Right forelimb (tissue), 1 donor: ENCODE data around the gene FBXO31.

ENCODE experiments used
- DNase-seq: peaks from one replicate; pipeline ENCODE4 v3.0.0-alpha.2; 2018

FBXO31 gene

DNA sequence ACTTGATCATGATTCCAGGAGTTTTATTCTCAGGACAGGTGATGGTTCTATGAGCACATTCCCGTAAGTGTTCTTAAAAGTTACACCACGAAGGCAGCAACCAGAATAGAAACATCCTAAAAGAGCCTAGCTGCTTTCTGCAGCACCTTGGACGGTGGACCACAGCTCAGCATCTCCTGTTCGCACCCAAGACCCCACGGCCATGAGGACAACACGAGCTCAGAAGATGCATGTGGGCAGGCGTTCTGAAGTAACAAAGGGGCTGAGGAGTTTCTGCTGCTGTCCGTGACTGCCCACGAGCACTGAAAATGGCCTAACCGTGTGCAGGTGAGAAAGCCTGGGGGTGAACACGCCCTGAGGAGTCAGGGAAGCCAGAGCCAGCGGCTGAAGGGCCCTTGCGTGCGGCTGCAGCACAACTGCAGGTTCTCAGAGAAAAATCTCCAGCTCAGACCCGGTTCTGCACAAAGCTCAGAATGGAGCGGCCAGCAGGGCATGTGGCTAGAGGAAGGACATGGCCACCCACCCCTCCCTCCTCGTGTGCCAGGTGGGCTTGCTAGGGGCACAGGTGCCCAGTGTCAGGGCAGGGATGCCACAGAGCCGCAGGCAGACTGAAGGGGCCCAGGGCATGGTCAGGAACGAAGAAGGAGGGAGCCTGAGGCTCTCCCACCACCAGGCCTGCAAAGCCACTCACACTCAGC is 55.6 kb downstream of the FBXO31 start:
- DNase-seq: no peak

- no peak for DNase-seq
Observed at GRCh38 chr16:87326151-87326571, 57.4 kb downstream of the FBXO31 start.

DNA sequence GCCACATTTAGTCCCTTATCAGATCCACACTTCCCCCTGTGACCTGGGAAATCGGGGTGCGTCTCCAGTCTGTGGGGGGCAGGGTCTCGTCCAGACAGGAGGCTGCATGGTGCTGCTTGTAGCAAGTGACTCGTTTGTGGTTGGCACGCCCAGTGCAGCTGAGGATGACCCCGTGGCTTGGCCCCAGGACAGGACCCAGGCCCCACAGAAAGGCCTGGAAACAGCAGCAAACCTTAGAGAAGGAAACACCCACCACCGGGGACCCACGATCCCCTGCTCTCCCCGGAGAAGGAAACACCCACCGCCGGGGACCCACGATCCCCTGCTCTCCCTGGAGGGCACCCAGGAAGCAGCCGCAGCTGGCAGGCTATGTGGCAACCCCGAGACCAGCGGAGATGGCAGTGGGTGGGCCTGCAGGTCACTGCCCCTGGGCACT is 58.1 kb downstream of the FBXO31 start:
- DNase-seq: no peak

- no peak for DNase-seq
Observed at GRCh38 chr16:87324411-87325275, 58.9 kb downstream of the FBXO31 start.

DNA sequence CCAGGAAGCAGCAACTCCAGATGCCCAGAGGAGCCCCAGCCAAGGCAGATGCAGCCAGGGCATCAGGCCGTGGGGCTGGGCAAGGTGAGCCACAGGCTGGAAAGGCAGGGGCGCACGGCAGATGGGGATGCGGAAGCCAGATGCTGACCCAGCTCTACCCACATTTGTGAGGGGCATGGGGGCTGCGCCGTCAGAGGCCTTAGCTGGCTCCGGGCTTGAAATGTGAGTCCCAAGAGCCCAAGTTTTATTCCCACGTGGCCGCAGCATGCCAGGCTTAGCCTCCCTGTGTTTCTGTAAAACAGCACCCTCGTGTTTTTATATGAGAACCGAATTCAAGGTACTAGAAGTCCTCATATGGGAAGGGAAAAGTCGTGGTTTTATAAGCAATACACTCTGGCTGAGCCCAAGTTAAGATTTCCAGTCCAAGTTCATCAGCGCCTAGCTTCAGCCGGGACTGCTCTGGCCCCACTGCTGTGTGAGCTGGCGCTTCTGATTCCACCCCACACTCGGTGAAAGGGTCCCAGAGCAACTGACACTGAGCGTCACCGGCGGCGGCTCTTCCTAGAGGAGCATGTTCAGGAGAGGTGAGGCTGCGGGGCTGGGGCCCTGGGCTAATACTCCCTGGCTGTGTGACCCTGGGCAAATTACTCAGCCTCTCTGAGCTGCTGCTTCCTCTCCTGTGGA is 59.7 kb downstream of the FBXO31 start:
- no peak for DNase-seq

- no peak for DNase-seq
Observed at GRCh38 chr16:87322833-87323726, 60.5 kb downstream of the FBXO31 start.

DNA sequence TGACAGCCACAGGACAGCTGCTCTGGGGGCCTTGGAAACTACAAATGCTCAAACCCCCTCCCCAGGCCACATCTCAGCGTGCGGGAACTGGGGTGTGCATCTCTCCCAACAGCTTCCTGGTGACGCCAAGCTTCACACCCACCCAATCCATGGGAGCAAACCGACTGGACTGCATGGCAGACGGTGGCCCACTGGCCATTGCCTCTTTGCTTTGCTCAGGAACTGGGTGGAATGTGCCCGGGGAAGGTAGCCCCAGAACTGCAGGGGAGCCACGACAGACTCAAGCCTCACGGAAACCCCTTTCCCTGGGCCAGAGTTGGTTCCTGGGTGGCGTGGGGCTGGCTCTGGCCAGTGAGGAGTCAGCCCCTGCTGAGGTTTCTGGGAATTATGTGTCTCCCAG is 61.2 kb downstream of the FBXO31 start:
- DNase-seq: no peak

DNA sequence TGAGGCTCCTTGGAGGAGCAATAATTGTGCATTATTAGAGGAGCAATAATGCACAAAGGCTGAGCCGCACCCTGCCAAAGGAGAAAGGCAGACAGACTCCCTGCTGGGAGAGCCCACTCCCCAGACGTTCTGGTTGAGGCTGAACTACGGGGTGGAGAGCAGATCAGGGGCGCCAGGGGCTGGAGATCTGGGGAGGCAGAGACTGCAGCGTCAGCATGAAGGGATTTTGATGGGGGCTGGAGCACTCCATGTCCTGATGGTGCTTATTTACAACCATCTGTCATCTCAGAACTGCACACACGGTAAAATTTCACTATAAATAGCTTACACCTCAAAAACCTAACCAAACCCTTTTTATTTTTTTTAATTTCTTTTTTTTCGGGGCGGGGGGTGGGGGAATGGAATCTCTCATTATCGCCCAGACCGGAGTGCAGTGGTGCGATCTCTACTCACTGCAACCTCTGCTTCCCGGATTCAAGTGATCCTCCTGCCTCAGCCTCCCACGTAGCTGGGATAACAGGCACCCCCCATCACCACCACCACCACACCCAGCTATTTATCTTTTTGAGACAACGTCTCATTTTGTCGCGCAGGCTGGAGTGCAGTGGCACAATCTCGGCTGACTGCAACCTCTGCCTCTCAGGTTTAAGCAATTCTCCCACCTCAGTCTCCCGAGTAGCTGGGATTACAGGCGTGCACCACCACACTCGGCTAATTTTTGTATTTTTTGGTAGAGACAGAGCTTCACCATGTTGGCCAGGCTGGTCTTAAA is 62.1 kb downstream of the FBXO31 start:
- DNase-seq: no peak

DNA sequence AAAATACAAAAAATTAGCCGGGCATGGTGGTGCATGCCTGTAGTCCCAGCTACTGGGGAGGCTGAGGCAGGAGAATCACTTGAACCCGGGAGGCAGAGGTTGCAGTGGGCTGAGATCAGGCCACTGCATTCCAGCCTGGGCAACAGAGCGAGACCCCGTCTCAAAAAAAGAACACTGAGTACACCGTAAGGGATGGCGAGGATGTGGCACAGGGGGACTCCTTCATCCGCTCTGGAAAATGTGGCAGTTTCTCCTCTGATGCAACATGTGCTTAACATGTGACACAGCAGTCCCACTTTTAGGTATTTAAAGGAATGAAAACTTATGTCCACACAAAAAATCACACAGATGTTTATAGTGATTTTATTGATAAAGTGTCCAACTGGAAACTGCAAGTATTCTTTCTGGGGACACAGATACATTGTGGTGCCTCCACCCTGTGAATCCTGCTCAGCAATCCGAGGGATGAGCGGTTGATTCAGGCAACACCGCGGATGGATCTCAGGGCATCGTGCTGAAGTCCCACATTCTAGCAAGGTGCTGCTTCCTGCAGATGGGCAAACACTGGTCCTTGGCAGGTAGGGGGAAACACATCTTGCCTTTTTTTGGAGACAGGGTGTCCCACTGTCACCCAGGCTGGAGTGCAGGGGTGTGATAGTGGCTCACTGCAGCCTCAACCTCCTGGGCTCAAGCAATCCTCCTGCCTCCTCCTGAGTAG is 62.9 kb downstream of the FBXO31 start:
- no peak for DNase-seq

- no peak for DNase-seq
Observed at GRCh38 chr16:87319997-87320491, 63.5 kb downstream of the FBXO31 start.

GRCh38 chr16:87319011-87319410 is 64.6 kb downstream of the FBXO31 start:
- no peak for DNase-seq

GRCh38 chr16:87317750-87318644 is 65.6 kb downstream of the FBXO31 start:
- DNase-seq: peak; percentile 68

DNA sequence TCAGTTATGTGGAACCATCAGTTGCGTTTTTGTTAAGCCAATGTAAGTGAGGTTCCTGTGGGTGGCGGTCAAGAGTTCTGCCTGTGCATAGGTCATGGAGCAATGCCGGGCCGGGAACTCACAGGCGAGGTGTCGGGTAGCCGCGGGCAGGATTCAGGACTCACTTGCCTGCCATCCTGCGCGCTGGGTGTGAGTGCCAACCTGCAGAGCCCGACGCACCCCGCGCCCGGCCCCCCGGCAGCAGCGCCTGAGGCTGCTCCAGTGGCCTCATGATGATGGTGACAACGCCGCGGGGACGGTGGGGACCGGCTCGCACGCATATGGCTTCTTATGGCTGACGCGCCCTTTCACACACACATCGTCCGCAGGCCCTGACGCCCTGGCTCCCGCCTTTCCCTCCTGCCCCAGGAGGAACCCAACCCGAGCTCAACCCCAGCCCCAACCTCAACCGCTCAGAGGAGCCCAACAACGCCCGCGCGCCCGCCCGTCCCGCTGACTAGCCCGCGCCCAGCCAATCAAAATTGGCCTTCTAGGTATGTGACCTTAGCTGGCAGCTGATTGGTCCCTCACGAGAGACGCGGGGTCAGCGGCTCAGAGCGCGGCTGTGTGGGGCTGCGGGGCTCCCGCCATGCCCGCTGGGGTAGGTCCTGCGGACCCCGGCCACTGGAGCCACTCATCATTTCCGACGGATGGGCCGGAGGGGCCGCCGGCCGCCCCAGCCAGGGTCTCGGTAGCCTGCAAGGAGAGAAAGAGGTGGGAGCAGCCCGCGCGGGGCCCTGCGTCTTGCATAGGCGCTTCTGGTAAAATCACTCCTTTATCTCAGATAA is 66.4 kb downstream of the FBXO31 start, which contains the start of gene C16orf95:
Gene C16orf95, minus strand, starts transcription at position 470 of the 827 bp plus-strand sequence. Its CDS starts 150 bp downstream, at position 320.
- peak; percentile 99 for DNase-seq

DNA sequence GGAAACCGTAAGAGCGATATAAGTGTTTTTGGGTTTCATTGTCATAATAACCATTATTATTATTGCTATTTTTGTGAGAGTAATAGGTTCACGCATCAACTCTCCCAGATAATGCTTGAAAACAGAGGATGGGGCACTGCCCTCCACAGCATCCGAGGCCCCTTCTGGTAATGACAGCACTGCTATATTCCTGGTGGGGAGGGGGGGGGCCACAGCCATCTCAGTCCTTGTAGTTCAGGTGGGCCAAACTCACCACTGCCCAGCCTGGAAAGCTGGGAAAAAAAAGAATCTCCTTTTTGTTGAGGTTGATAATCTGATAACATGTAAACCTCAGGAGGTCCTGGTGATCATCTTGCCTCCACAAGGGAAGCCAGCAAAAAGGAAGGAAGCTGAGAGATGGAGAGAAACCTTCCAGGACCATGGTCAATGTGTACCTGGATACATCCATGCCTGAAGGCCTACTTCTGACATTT is 67.1 kb downstream of the FBXO31 start:
- DNase-seq: no peak

DNA sequence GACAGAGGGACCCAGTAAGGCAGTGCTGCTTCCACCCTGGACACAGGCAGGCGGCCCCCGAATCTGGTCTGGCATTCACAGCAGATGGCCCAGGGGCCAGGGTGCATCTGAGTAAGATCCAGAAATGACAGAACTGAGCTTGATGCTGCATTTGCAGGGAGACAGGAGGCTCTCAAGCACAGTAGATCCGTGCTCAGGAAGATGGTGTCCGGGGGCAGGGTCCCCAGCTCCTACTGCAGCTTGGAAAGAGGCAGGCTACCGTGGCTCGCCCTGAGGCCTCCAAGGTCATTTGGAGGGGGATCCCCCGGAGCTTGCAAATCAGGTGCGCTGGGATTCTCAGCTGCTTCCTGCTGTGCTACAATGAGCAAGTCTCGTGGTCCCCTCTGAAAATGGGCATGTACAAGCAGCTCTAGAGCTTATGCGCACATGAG is 68.6 kb downstream of the FBXO31 start:
- DNase-seq: no peak

GRCh38 chr16:87312008-87312407 is 71.6 kb downstream of the FBXO31 start:
- DNase-seq: no peak

- no peak for DNase-seq
Observed at GRCh38 chr16:87311387-87311786, 72.2 kb downstream of the FBXO31 start.

GRCh38 chr16:87310610-87311009 is 73.0 kb downstream of the FBXO31 start:
- no peak for DNase-seq
